Islet precursor cell (in vitro differentiated cells): ENCODE measurements around the gene KLF15.

Experiments
- DNase-seq: peaks from one replicate; pipeline ENCODE4 v3.0.0-alpha.2; 2018

KLF15 gene

DNA sequence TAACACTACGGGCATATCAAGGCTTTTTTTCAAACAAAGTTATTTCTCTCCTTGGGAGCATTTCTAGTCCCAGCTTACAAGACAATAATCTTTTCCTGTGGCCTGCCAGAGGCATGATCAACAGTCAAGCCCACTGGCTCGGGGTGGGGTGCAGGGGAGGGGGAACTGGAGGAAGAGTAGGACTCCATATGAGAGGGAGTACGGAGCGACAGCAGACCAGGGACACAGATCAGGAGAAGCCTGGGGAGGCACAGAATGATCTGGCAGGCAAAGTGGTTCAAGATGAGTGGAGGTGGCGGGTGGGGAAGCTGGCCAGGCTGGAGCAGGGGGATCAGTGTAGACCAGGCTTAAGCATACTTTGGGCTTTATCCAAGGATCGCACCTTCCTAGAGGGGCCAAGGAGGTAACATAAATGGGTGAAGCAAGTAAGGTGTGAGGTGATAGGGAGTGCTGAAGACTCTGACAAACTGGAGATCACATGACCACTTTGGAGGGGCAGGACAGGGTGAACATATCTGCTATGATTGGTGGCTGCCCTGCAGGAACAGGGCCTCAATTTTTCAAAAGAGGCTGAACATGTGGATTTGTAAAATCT lies 37.4 kb downstream of the KLF15 start:
- DNase-seq: peak; percentile 29

DNA sequence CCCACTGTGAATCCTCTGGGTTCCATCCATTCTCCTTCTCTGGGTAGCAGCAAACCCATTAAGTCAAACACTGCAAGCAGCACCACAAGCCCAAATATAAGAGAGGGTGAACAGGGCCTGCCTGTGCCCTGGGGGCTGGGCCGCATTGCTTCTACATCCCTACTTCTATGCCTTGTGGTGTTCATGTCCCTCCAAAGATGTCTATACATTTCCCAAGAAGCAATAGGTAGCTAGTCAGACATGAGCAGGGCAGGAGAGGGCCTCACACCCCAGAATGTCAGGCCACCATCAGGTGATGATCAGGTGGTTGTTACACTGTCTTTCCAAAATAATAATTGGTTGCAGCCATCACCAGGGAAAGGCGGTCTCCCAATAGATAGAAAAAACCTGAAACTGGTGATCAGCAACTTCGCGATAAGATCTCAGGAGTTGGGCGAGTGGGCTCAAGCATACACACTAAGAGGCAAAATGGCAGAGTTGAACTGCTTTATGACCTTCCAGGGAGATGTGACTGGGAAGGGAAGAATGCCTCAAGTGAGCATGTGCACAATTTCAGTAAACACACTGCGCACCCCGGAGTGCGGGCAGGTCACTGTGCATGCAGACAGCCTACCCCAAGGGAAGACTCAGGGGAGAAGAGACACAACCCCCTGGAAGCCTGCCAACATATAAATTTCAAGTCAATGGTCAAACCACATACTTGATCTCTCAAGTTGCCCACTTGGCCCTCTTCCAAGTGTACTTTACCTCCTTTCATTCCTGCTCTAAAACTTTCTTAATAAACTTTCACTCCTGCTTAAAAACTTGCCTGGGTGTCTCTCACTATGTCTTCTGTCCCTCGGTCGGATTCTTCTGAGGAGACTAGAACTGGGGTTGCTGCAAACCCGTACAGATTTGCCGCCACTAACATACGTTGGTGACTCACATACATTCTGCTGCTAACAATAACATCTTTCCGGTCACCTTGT lies 39.9 kb downstream of the KLF15 start:
- DNase-seq: no peak

DNA sequence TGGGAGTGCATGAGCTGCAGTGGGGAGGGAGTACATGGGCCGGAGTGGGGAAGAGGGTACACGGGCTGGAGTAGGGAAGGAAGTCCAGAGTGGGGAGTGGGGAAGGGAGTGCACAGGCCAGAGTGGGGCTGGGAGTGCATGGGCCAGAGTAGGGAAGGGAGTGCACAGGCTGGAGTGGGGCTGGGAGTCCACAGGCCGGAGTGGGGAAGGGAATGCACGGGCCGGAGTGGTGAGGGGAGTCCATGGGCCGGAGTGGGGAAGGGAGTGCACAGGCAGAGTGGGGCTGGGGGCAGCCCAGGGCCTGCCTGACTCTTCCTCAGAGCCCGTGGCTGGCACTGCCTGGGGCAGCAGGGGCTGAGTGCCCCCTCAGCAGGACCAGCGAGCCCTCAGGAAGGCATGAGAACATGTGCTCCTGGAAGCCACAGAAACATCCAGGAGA lies 40.7 kb downstream of the KLF15 start:
- peak; percentile 31 for DNase-seq

DNA sequence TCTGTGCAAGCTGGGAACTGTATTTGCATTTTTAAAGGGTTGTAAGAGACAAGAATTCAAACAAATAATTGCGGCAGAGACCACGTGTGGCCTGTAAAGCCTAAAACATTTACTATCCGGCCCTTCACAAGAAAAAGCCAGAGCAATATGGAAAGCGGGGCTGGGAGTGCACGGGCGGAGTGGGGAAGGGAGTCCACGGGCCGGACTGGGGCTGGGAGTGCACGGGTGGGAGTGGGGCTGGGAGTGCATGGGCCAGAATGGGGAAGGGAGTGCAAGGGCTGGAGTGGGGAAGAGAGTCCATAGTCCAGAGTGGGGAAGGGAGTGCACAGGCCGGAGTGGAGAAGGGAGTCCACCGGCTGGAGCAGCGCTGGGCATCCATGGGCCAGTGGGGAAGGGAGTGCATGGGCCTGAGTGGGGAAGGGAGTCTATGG lies 41.2 kb downstream of the KLF15 start:
- peak; percentile 32 for DNase-seq

DNA sequence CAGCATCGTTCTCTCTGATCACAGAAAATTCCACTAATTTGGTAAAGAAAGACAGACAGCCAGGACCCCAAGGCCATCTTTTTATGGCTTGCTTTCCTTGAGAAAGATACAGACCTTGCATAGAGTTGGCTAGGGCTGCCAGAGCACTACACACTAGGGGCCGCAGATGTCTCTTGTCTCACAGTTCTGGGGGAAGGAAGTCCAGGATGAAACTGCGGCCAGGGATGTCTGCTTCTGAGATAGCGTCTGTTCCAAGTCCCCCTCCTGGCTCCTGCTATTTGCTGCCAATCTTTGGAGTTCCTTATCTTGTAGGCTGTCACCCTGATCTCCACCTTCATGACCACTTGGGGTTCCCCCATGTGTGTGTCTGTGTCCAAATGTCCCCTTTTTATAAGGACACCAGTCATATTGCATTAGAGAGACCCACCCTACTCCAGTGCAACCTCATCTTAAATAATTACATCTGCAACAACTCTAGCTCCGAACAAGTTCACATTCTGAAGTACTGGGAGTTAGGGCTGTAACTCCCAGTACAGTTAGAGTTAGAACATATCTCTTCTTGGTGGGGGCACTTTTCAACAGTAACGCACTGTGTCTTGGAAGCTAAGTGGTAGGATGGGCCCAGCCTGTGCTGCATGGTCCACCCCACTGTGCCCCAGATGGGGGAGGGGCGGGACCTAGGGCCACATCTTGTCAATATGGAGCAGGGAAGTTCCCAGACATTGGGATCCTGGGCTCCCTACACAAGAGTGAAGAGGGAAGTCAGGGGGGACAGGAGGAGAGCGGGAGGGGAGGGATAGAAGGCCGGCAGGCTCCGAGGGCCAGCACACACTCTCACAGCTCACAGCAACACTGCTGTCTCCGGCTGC lies 42.2 kb downstream of the KLF15 start:
- DNase-seq: peak; percentile 28

DNA sequence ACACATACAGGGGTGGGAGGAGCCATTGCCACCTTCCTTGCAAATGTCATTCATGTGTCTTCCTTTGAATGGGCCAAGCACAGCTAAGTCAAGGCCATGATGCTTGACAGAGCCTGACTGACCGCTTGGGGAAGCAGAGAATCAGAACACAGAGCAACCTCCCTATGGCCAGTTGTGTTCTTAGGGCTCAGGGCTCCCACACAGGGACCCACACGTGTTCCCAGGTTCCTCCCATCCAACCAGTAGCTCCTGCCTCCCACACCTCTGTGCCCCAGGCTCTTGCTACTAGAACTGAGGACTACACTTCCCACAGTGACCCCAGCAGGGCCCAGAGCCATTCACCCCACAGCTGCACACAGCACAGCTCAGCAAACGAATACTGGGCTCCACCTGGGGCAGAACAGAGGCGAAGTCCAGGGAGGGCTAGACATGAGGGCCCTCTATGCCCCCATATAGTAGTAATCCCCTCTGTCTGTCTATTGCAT lies 42.9 kb downstream of the KLF15 start:
- DNase-seq: peak; percentile 20

DNA sequence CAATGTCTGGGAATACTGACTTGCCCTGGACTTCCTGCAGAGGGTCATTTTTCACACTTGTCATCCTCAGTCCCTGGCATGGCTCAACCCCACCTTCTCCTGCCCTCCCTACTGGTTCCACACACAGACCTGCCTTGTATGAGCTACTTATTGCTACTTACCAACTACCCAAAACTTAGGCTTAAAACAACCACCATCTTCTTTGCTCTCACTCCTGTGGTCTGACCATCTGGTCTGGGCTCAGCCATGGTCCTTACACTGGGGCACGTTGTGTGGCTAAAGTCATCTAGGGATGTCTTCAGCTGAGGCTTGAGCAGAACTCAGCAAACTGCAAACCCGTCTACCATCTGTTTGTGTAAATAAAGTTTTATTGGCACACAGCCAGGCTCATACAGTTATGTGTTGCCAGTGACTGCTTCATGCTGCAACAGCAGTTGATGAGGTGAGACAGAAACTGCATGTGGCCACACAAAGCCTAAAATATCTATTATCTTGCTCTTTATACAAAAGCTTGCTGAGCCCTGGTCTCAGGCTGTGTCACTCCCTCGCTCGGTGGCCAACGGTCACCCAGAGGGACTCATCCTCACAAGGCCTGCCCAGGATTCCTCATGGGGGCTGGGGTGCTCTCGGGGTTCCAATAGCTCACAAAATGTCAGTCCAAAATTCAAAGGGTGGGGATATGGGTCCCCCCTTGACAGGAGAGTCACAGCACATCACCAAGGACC lies 43.5 kb downstream of the KLF15 start:
- peak; percentile 24 for DNase-seq

DNA sequence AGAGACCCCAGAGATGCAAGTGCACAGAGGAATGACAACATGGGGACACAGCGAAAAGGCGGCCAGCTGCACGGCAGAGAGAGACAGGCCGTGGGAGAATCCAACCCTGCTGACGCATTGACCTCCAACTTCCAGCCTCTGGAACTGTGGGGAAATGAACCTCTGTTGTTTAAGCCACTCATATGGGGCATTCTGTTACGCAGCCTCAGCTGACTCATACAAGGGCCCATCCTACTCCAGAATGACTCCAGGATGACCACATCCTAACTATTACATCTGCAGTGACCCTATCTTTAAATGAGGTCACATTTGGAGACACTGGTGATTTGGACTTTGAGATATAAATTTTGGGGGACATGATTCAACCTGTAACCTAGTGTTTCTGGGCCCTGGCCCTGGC lies 44.0 kb downstream of the KLF15 start:
- peak; percentile 21 for DNase-seq

DNA sequence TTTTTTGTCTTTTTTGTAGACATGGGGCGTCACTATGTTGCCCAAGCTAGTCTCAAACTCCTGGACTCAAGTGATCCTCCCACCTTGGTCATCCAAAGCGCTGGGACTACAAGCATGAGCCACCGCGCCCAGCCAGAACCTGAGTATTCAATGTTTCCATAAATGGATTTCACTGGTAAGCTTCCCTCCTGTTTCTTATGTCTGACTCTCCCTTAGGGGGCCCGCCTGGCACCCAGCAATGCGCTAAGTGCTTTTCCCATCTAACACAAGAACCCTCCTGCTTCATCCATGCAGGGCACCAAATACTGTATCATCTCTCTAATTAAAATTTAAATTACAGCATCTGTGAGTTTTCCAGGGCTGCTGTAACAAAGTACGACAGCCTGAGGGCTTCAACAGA lies 44.9 kb downstream of the KLF15 start:
- DNase-seq: peak; percentile 21

DNA sequence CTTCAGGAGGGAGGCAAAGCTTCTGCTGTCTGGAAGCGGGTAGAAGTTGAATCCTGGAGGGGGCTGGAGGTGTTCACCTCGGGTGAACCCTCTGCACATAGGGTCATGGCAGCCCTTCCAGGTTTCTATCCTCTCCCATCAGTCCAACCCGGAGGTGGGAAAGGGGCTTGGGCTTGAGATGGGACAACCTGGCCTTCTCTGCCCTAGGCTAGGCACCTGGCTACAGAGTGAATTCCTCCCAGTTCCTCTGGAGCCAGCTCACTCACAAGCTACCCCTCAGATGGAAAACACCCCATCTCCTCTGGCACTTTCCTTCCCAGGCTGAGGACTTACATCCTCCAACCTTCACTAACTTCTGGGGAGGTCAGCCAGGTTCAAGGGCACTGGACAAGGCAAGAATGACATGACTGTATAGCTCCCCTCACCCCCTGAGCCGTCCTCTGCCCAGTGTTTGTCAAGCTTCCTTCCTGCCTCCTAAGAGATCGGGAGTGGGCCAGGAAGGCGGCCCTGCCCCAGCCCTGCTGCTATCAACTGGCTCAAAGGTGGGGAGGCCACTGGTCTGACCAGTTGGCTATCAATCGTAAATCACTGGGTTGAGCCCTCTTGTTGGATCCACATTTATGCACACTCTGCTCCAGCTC lies 45.8 kb downstream of the KLF15 start:
- DNase-seq: peak; percentile 34

DNA sequence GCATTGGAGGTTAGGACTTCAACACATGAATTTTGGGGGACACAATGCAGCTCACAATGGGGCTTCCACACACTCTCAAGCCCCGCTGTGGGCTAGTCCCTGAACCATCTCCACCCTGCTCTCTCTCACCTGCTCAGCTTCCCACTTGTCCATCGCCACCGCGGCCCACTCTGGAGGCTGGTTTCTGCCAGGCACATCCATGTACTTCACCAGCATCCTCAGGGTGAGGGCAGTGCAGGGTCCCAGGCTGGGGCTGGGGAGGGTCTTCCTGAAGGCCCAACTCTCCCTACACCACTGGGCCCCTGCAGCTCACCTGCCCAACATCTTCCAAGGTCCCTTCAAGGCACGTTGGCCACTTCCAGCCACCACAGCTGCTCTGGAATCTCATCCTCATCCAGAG lies 46.4 kb downstream of the KLF15 start:
- DNase-seq: peak; percentile 37

DNA sequence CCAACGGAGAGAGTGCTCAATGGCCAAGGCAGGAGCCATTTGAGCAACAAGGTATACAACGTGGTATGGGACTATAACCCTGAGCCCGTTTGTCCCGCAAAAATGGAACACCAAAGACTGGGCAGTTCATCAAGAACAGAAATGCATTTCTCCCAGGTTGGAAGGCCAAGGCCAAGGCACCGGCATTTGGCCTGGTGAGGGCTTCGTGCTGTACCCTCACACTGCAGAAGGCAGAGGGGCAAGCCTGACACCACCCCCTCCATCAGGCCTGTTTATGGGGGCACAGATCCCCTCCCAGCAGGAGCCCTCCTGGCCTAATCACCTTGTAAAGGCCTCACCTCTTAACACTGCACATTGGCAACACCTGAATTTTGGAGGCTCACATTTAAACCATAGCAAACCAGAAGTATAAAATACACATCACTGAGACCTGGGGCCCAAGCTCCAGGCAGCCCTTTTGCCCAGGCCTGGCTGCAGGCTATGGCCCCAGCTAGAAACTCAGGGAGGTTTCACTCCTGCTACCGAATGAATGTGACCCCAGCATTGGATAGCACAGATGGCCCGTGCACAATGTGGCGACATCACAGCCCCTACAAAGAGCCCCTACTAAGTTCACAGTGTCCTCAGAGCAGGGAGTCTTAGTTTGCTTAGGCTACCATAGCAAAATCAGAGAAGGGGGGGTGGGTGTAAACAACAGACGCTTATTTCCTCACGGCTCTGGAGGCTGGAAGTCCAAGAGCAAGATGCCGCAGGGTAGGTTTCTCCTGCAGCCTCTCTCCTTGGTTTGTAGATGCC lies 47.1 kb downstream of the KLF15 start:
- no peak for DNase-seq

DNA sequence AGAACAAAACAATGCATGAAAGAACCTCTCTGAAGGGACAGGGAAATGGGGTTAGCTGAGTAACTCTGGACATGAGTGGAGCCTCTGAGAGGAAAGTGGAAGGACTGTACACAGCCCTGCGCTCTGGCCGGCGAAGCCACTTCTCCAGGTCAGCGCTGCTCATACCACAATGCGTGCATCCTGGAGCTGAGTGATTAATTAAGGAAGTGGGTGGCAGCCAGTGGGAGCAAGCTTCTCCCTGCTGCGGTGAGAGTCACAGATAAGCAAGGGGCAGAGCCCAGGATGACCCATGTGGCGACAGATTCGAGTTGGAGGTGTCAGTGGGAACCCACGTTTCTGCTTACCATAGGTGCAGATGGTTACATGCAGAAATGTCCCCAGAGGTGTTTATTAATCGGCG lies 48.0 kb downstream of the KLF15 start:
- no peak for DNase-seq

DNA sequence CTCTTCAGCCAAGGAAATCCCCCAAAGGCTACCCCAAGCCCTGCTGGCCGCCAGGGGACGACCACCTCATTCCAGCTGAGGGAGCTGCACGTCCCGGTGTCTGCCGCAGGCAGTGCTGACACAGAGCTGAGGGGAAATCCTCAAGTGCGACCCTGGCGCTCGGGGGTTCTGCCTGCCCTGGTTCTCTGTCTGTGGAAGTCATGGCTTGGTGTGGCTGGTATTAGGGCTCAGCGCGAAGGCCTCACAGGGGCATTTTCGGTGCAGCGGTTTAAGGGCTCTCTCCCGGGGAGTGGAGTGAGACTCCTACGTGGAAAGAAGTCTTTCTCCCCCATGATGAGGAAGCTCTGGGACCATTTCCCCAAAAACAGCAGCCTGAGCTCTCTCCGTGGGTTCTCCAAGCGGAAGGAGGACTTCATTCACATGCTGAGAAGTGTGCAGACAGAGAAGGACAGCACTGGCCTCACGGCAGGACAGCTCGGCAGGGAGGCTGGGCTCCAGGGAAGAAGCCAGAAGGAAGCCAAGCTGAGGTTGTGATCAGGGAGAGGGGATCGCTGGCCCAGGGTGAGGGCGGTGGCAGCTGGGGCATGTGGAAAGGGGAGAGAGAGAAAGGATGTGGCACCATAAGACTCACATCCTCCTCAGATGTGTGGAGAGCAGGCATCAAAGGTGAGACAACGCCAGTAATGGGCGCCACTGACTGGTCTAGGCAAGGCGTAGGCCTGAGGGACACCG lies 48.6 kb downstream of the KLF15 start:
- DNase-seq: peak; percentile 28

DNA sequence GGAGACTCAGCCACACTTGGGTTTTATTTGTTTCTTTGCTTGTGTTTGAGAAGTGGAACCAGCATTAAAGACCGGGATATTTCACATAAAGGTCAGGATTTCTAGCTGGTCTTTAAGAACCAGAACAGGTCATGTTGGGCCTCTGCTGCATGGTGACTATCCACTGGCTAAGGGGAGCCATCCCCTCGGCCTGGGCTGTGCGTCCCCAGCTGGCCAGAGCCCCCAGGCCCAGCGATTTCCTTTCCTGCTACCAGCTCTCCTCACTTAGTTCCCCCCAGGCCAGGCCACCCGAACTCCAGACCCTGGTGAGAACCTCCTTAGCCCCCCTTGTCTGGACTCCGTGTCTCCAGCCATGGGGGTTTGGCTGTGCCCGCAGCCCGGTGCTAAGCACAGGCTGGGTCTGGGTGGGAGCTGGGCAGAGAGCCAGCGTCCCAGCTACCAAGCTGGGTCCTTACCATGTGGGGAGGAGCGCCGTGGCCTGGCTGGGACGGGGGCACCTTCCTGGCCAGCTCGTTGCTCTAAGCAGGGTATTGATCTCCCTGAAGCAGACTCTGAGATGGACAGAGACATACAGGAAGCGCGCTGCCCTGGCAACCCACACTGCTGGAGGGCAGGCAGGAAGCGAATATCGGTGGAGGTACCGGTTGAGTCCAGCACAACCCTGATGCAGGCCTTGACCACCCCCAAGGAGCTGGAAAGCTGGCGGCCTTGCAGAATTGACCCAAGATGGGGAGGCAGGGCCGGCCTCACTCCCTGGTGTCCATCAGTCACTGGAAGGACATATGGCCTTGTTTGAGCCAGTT lies 49.4 kb downstream of the KLF15 start:
- peak; percentile 32 for DNase-seq

DNA sequence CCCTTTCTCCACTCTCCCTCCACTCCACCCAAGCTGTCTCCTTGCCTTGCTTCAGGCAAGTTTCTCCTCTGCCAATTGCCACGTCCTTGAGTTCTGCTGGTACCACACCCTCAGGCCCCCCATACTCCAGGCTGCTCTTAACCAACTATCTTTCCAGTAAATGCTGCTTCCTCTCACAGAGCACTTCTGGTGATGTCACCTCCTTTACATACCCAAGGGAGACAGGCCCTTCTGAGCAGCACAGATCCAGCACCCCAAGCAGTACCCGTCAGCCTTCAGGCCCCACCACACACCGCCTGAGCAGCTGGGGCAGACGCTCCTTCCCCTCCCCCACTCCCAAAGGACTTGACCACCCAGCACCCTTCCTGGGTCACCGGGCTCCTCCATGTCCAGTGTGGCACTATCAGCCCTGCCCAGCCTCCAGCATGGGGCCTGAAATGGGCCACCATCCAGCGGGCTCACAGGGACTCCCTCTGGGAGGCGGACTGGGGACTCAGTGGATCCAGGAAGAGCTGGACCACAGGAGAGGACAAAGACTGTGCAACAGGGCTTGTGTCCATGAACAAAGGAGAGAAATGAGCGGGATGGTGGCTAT lies 50.2 kb downstream of the KLF15 start:
- peak; percentile 41 for DNase-seq

DNA sequence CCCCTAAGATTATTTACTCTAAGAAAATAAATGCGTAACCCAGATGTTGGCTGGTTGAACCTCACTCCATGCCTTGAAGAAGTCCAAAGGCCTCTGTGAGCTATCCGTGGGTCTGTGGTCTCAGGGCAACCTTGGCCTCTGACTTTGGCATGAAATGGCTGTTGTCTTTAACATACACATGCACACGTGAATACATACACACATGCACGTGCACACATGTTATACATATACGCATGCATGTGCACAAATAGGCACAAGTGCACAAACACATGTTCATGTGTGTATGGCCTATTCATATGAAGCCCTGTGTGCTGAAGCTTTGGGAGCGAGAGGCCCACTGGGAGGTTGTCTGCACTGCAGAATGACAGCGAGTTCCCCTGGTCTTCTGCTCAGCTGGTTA lies 50.8 kb downstream of the KLF15 start:
- peak; percentile 25 for DNase-seq

DNA sequence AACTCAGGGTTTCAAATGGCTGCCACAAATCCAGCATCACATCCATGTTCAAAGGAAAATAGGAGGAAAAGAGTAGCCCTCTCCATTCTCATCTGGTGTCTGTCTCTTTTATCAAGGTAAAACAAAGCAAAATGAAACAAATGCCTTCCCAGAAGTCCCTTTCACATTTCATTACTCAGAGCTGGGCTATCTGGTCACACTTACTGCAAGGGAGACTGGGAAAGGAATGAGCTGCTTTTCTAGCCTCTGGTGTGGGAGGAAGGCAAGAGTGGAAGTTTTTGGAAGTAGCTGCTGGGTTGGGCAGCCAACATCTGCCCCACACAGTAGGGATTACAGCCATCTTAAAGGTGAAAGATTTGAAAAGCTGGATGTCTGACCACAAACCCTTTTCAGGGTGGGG lies 51.8 kb downstream of the KLF15 start:
- no peak for DNase-seq

DNA sequence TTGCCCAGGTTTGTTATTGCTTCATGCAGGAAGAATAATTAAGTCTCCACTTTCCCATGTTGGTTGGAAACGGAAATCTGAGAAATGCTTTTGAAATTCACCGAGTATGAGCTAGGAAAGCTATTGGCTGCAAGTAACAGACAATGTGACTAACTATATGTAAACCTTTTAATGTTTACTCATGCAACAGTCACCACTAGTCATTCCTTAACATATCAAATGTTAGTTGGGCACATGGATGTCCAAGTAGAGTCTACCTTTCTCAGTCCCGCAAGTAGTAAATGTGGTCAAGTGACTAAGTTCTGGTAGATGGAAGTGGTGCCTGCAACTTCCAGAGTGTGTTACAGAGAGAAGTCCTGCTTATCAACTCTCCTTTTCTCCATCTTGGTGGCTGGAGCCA lies 52.5 kb downstream of the KLF15 start:
- no peak for DNase-seq
